BE2C (cell line): ENCODE results near the gene SERPINA6.
"Not testable (repeated sequence)": the region's sequence is repeated elsewhere in the genome, so short reads cannot be mapped to it uniquely, and the experiment has no call there.

Source experiments
- DNase-seq: peaks from one replicate; pipeline ENCODE4 v3.0.0-alpha.2; 2020
- H3K27me3 ChIP-seq: fragments of 250-450 bp; sonication (Bioruptor Pico); 2 replicates; pipeline ENCODE4 v1.5.1; 2020; ENCODE audit warnings: mild to moderate bottlenecking
- H3K36me3 ChIP-seq: fragments of 250-450 bp; sonication (Bioruptor Pico); 2 replicates; pipeline ENCODE4 v1.5.1; 2020; ENCODE audit warnings: mild to moderate bottlenecking
- H3K4me1 ChIP-seq: fragments of 250-450 bp; sonication (Bioruptor Pico); 2 replicates; pipeline ENCODE4 v1.5.1; 2020
- H3K4me3 ChIP-seq: 2 replicates; pipeline ENCODE4 v1.5.1; 2011; ENCODE audit warnings: low read depth, low read length
- H3K9me3 ChIP-seq: fragments of 250-450 bp; sonication (Bioruptor Pico); 2 replicates; pipeline ENCODE4 v1.5.1; 2020
- CTCF ChIP-seq: IDR thresholded peaks from 2 replicates; pipeline ENCODE4 v1.5.1; 2012; ENCODE audit warnings: mild to moderate bottlenecking, low read depth, low read length

Gene SERPINA6

GRCh38 chr14:94355191-94355794, 32.2 kb upstream of the SERPINA6 start:
- DNase-seq = no peak

DNA sequence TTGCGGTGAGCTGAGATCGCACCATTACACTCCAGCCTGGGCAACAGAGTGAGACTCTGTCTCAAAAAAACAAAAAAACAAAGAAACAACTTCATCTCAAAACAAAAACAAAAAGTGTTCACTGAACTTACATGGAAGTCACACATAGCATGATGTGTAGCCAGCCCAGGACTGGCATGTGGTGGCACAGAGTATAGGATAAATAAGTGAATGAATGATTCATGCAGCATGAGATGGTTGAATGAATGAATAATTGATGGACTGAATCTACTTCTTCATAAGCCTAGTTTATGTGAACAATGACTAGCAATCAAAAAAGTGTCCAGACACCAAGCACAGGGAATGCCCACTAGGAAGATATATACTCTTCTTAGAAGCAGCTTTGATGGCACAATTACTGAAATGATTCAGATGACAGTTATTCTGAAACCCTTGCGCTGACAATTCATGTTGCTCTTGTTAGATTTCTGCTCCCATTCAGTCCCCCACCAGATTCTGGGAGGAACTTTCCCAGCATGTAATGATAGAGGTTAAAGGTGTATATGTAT, 31.6 kb upstream of the SERPINA6 start:
- Histone ChIP-seq H3K36me3 (no peaks in the 10 kb centered on the region), H3K4me1 (no peaks in the 10 kb centered on the region), H3K9me3 (no peaks in the 10 kb centered on the region), H3K27me3 (peaks cover 15% of the 10 kb centered on the region), H3K4me3 (no peak overlapping the region)
- no peak for DNase-seq
- TF ChIP-seq CTCF = no peak

More at GRCh38 chr14:94355191-94355794, 32.2 kb upstream of the SERPINA6 start:
- Histone ChIP-seq H3K27me3 (peaks cover 15% of the 10 kb centered on the region), H3K4me1 (no peaks in the 10 kb centered on the region), H3K36me3 (no peaks in the 10 kb centered on the region), H3K4me3 (no peak overlapping the region), H3K9me3 (no peaks in the 10 kb centered on the region)
- TF ChIP-seq CTCF = no peak

DNA sequence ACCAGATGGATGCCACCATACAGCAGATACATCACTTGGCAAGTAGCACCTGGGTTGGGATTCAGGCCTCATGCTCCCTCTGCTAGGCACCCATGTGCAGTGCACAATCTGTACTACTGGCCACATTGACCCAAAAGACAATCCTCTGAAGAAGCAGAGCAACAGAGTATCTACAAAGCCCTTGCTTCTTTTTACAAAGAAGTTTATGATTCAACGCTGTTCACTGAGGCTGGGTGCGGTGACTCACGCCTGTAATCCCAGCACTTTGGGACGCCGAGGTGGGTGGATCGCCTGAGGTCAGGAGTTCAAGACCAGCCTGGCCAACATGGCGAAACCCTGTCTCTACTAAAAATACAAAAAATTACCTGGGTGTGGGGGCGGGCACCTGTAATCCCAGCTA, 31.1 kb upstream of the SERPINA6 start:
- H3K4me1 ChIP-seq, DNase-seq, H3K36me3 ChIP-seq, H3K4me3 ChIP-seq, H3K9me3 ChIP-seq: not testable (repeated sequence)
- peaks cover 15% of the 10 kb centered on the region for H3K27me3 ChIP-seq

DNA sequence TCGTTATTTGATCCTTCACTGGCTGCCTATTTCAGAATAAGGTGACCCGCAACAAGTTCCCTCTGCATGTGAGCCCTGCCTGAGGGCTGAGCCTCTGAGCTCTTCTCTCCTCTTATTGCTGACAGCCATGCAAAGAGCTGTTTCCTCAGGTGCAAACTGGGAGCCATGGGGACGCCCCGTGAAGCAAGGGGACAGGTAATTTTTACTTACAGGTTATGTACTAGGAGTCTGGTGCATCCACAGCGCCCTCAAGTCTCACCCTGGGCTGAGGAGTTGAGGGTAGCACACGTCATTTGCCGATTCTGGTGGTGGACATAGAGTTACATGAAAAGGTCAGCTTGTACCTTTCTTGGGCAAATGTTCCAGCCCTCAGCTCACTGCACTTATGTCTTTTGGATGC, 26.1 kb upstream of the SERPINA6 start:
- Histone ChIP-seq H3K9me3 (no peaks in the 10 kb centered on the region), H3K36me3 (no peaks in the 10 kb centered on the region)

DNA sequence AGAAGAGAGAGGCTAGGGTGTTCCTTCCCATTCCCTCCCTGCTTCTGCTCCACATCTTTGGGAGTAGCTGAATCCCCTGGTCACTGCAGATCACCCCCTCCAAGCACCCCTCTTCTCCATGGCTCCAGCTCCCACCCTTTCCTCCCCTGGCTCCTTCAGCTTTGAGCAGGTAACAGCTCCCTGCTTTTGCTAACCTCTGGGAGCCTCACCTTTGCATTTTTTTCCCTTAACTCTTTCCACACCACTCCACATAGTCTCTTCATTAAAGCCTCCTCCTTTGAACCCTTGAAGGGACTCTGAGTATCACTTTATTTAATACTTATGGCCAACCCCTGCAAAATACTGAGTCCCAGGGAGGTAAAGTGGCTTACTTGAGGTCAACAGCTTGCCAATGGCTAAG, 25.7 kb upstream of the SERPINA6 start:
- no peak for DNase-seq
- H3K9me3 ChIP-seq = no peaks in the 10 kb centered on the region
- 0 out of 2 replicates have a peak, but pooled peaks cover 5% of the 10 kb centered on the region for H3K27me3 ChIP-seq
- H3K36me3 ChIP-seq = no peaks in the 10 kb centered on the region
- no peak for TF ChIP-seq CTCF
- no peaks in the 10 kb centered on the region for H3K4me1 ChIP-seq
- no peak overlapping the region for H3K4me3 ChIP-seq

More for the DNA sequence above, 26.1 kb upstream of the SERPINA6 start:
- H3K4me3 ChIP-seq = no peak overlapping the region
- 0 out of 2 replicates have a peak, but pooled peaks cover 5% of the 10 kb centered on the region for H3K27me3 ChIP-seq
- no peak for DNase-seq
- no peaks in the 10 kb centered on the region for H3K4me1 ChIP-seq
- no peak for TF ChIP-seq CTCF

GRCh38 chr14:94346841-94347240, 23.7 kb upstream of the SERPINA6 start:
- H3K9me3 ChIP-seq = no peaks in the 10 kb centered on the region
- no peaks in the 10 kb centered on the region for H3K4me1 ChIP-seq
- DNase-seq = no peak
- no peak overlapping the region for H3K4me3 ChIP-seq
- H3K36me3 ChIP-seq = no peaks in the 10 kb centered on the region
- H3K27me3 ChIP-seq = 0 out of 2 replicates have a peak, but pooled peaks cover 5% of the 10 kb centered on the region
- no peak for TF ChIP-seq CTCF

- not testable (repeated sequence) for H3K27me3 ChIP-seq, DNase-seq, H3K4me1 ChIP-seq, H3K4me3 ChIP-seq, H3K36me3 ChIP-seq, H3K9me3 ChIP-seq
Measured at GRCh38 chr14:94346065-94346786, 23.1 kb upstream of the SERPINA6 start.
